OCI-LY1 (cell line): Measurements from ENCODE around the gene SIRPG.

Experiments
- H2AFZ ChIP-seq: fragments of 200-600 bp; sonication (generic), shearing (Covaris generic); 2 replicates; pipeline ENCODE4 v1.6.0; 2014; ENCODE audit warnings: antibody characterized with exemption, mild to moderate bottlenecking, low read length
- H3F3A ChIP-seq: fragments of 200-600 bp; sonication (generic), shearing (Covaris generic); 2 replicates; pipeline ENCODE4 v1.6.0; 2014; ENCODE audit warnings: mild to moderate bottlenecking, antibody characterized with exemption, low read length, moderate library complexity; ENCODE audit not compliant: insufficient read depth
- H3K27ac ChIP-seq: fragments of 200-600 bp; sonication (generic); 2 replicates; pipeline ENCODE4 v1.5.1; 2014; ENCODE audit warnings: low read length, mixed run types, mild to moderate bottlenecking, low read depth; ENCODE audit not compliant: poor library complexity, severe bottlenecking
- H3K27me3 ChIP-seq: fragments of 200-600 bp; sonication (generic); 2 replicates; pipeline ENCODE4 v1.6.0; 2014; ENCODE audit warnings: antibody characterized with exemption, mild to moderate bottlenecking, low read length, moderate library complexity; ENCODE audit not compliant: insufficient read depth
- H3K36me3 ChIP-seq: fragments of 200-600 bp; sonication (generic); 2 replicates; pipeline ENCODE4 v1.6.1; 2014; ENCODE audit warnings: mild to moderate bottlenecking, antibody characterized with exemption, low read length, moderate library complexity, mixed read lengths; ENCODE audit not compliant: insufficient read depth
- H3K4me1 ChIP-seq: fragments of 200-600 bp; sonication (generic); 2 replicates; pipeline ENCODE4 v1.5.1; 2014; ENCODE audit warnings: mild to moderate bottlenecking, low read length, moderate library complexity; ENCODE audit not compliant: insufficient read depth, severe bottlenecking
- H3K4me2 ChIP-seq: fragments of 200-600 bp; sonication (generic), shearing (Covaris generic); 2 replicates; pipeline ENCODE4 v1.6.1; 2014; ENCODE audit warnings: low read length
- H3K4me3 ChIP-seq: fragments of 200-600 bp; sonication (generic); 2 replicates; pipeline ENCODE4 v1.5.1; 2014; ENCODE audit warnings: low read length, low read depth, mild to moderate bottlenecking, mixed read lengths; ENCODE audit not compliant: poor library complexity, severe bottlenecking
- H3K79me2 ChIP-seq: fragments of 200-600 bp; shearing (Covaris generic); 2 replicates; pipeline ENCODE4 v1.6.1; 2016; ENCODE audit warnings: mixed run types, low read length, mixed read lengths; ENCODE audit not compliant: insufficient read depth
- H3K9ac ChIP-seq: fragments of 200-600 bp; sonication (generic), shearing (Covaris generic); 2 replicates; pipeline ENCODE4 v1.6.1; 2014; ENCODE audit warnings: mild to moderate bottlenecking, low read length, mixed read lengths
- H3K9me2 ChIP-seq: fragments of 200-600 bp; sonication (generic), shearing (Covaris generic); 2 replicates; pipeline ENCODE4 v1.6.1; 2014; ENCODE audit warnings: low read depth, mild to moderate bottlenecking, low read length, mixed read lengths
- H3K9me3 ChIP-seq: fragments of 200-600 bp; shearing (Covaris generic); 2 replicates; pipeline ENCODE4 v1.6.1; 2014; ENCODE audit warnings: low read length, mixed read lengths
- H4K20me1 ChIP-seq: fragments of 200-600 bp; sonication (generic), shearing (Covaris generic); 2 replicates; pipeline ENCODE4 v1.6.0; 2016; ENCODE audit warnings: mild to moderate bottlenecking, low read length; ENCODE audit not compliant: insufficient read depth
- EZH2 ChIP-seq: fragments of 200-600 bp; sonication (generic), shearing (Covaris generic); IDR thresholded peaks from 2 replicates; pipeline ENCODE4 v1.8.0; 2017; ENCODE audit warnings: borderline replicate concordance, mixed run types, mild to moderate bottlenecking, antibody characterized with exemption, low read length, moderate library complexity, mixed read lengths
- TF ChIP-seq, protein P1 (sequence below): fragments of 200-600 bp; sonication (generic), shearing (Covaris generic); IDR thresholded peaks from 2 replicates; pipeline ENCODE4 v1.5.1; 2017; ENCODE audit warnings: mild to moderate bottlenecking, antibody characterized with exemption, low read length, moderate library complexity, mixed read lengths

The SIRPG gene

DNA sequence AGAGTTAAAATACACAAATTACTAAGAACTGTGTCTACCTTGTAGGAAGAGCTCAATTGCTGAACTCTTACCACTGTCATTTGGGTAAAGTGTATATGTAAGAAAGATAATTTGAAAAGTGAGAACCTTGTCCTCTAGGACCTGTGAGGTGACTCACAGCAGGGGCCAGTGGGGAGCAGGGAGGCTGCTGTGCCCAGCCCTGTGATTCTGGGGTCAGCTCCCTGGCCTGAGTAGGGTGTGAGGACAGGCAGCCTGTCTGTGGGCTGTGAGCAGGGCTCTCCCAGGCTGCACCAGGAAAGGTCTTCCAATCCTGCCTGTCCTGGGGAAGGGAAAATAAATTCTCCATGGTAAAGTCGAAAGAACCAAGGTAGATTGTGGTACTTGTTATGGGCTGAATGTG lies 27.3 kb upstream of the SIRPG start:
- Histone ChIP-seq H3K4me2 (no peak overlapping the region), H3K9me3 (0 out of 2 replicates have a peak, but pooled peaks cover 3% of the 10 kb centered on the region), H3K4me1 (no peaks in the 10 kb centered on the region), H3K9ac (no peak overlapping the region), H3K27ac (no peak overlapping the region), H3K9me2 (no peaks in the 10 kb centered on the region), H3K4me3 (no peak overlapping the region), H3F3A (no peaks in the 10 kb centered on the region), H3K36me3 (no peaks in the 10 kb centered on the region), H3K79me2 (no peaks in the 10 kb centered on the region), H4K20me1 (no peaks in the 10 kb centered on the region), H3K27me3 (no peaks in the 10 kb centered on the region), H2AFZ (no peak overlapping the region)
- no peak for TF ChIP-seq EZH2
- TF ChIP-seq, protein P1, sequence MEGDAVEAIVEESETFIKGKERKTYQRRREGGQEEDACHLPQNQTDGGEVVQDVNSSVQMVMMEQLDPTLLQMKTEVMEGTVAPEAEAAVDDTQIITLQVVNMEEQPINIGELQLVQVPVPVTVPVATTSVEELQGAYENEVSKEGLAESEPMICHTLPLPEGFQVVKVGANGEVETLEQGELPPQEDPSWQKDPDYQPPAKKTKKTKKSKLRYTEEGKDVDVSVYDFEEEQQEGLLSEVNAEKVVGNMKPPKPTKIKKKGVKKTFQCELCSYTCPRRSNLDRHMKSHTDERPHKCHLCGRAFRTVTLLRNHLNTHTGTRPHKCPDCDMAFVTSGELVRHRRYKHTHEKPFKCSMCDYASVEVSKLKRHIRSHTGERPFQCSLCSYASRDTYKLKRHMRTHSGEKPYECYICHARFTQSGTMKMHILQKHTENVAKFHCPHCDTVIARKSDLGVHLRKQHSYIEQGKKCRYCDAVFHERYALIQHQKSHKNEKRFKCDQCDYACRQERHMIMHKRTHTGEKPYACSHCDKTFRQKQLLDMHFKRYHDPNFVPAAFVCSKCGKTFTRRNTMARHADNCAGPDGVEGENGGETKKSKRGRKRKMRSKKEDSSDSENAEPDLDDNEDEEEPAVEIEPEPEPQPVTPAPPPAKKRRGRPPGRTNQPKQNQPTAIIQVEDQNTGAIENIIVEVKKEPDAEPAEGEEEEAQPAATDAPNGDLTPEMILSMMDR: no peak

DNA sequence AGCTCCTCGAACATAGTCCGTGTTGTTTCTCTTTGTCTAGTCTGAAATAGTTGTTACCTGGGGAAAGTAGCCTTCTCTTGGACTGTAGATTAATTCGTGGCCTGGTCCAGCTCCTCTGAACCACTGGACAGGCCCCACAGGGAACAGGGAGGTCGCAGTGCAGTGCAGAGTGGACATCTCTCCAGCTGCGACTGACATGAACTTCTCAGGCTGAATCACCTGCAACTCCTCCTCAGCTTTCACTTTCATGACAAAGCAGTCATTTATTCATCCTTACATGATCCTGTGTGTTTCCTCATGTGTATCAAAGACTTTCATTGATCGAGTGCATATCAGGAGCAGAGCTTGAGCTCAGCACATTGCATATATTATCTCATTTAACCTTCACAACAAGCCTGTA lies 19.1 kb upstream of the SIRPG start:
- TF ChIP-seq, protein P1: no peak
- TF ChIP-seq EZH2: no peak
- Histone ChIP-seq H3K4me1 (no peaks in the 10 kb centered on the region), H3K27ac (no peak overlapping the region), H3K79me2 (no peaks in the 10 kb centered on the region), H3K9me3 (no peaks in the 10 kb centered on the region), H3K36me3 (no peaks in the 10 kb centered on the region), H3K9ac (no peak overlapping the region), H3K4me2 (no peak overlapping the region), H3F3A (no peaks in the 10 kb centered on the region), H3K27me3 (no peaks in the 10 kb centered on the region; the same call in 1 of the 2 replicates), H2AFZ (no peak overlapping the region), H4K20me1 (no peaks in the 10 kb centered on the region), H3K4me3 (no peak overlapping the region), H3K9me2 (no peaks in the 10 kb centered on the region)

DNA sequence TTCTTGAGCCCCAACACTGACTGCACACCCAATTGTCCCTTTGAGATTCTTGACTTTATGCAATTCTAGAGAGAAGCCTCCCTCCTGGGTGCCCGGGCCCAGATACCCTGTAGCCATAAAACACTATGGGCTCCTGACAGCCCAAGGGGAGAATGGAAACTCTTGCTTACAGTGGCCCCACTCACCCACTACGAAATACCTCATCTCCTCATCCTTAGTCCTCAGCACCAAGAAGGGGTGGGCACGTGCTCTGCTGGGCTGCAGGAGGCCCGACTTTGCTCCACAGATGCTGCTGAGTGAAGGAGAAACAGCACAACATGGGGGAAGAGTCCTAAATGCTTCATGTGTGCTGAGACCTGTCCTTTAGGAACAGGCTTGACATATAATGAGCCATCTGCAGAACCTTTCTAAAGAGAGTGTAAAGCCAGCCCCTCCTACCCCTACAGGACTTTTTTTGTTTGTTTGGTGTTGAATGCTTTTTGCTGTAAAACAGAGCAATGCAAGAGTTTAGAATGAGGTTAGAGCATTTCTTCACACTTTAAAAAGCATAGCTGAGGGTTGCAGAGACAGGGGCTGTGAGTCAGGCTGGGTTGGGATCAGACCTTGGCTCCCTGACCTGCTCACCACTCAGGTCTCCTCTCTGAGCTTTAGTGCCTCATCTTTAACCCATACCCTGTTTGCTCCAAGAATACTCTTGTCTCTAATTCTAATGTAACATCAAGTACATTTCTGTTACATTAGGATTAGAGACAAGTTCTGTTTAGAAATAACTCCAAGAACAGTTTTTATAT lies 17.6 kb upstream of the SIRPG start:
- H3K9me2 ChIP-seq: no peaks in the 10 kb centered on the region
- no peak overlapping the region for H3K4me3 ChIP-seq
- no peaks in the 10 kb centered on the region for H3K9me3 ChIP-seq
- no peak for TF ChIP-seq EZH2
- TF ChIP-seq, protein P1: no peak
- H3K27me3 ChIP-seq: no peaks in the 10 kb centered on the region; the same call in 1 of the 2 replicates
- H3K4me2 ChIP-seq: no peak overlapping the region
- no peaks in the 10 kb centered on the region for H3F3A ChIP-seq
- H3K36me3 ChIP-seq: no peaks in the 10 kb centered on the region
- H3K27ac ChIP-seq: no peak overlapping the region
- no peaks in the 10 kb centered on the region for H4K20me1 ChIP-seq
- H2AFZ ChIP-seq: no peak overlapping the region
- no peak overlapping the region for H3K9ac ChIP-seq
- H3K79me2 ChIP-seq: no peaks in the 10 kb centered on the region
- H3K4me1 ChIP-seq: no peaks in the 10 kb centered on the region
